Measurements from ENCODE around the gene TMEM217.
A peak's percentile ranks its signal among the peaks of the same experiment; 100 is the strongest.

TMEM217 gene

GRCh38 chr6:37218511-37218910 is 39.4 kb downstream of the TMEM217 start:
- Histone ChIP-seq H2BK120ac (ENCODE audit: low read depth, low read length) (no peak overlapping the region), H3K9ac (ENCODE audit: low read length) (no peak overlapping the region), H3K4me2 (ENCODE audit: low read length, poor library complexity, severe bottlenecking) (no peak overlapping the region), H2AK5ac (ENCODE audit: low read length, severe bottlenecking) (no peak overlapping the region), H3K18ac (ENCODE audit: low read depth in 1 of 2, low read length in 2 of 2) (no peak overlapping the region), H2BK15ac (ENCODE audit: low read depth, poor library complexity, severe bottlenecking) (no peak overlapping the region), H3K27ac (ENCODE audit: low read length, poor library complexity, severe bottlenecking) (no peak overlapping the region), H3K27me3 (ENCODE audit: control insufficient read depth in 1 of 2, insufficient read depth in 1 of 2, low read length in 2 of 2) (no peaks in the 10 kb centered on the region), H3K23ac (ENCODE audit: low read length in 2 of 2) (no peak overlapping the region), H4K91ac (ENCODE audit: low read length) (no peak overlapping the region), H3K36me3 (ENCODE audit: control insufficient read depth in 1 of 2, insufficient read depth in 2 of 2, low read depth in 1 of 2, low read length in 2 of 2) (no peaks in the 10 kb centered on the region), H3K9me3 (ENCODE audit: control insufficient read depth, low read length) (no peaks in the 10 kb centered on the region), H3K4me1 (ENCODE audit: control insufficient read depth, insufficient read depth, low read depth, low read length) (peaks cover 7% of the 10 kb centered on the region), H3K4ac (ENCODE audit: low read depth in 1 of 2, low read length in 2 of 2) (no peak overlapping the region), H3K4me3 (ENCODE audit: insufficient read depth in 1 of 2, low read depth in 1 of 2, low read length in 2 of 2) (no peak overlapping the region), H2AFZ (ENCODE audit: low read depth, low read length) (no peak overlapping the region), H3K79me1 (replicated peaks; ENCODE audit: low read length, poor library complexity, severe bottlenecking) (no peaks in the 10 kb centered on the region), H2BK5ac (ENCODE audit: low read depth, low read length, poor library complexity, severe bottlenecking) (no peak overlapping the region), H3K14ac (ENCODE audit: low read length in 2 of 2) (no peak overlapping the region), H2BK12ac (ENCODE audit: low read length in 2 of 2) (no peak overlapping the region), H4K8ac (ENCODE audit: low read length) (no peak overlapping the region)
- 91% methylated on average over 8 of the region's 8 CpGs for WGBS
- DNase-seq, result no peak

GRCh38 chr6:37218061-37218460 is 39.9 kb downstream of the TMEM217 start:
- WGBS, result over 99% methylated on average over 6 of the region's 6 CpGs
- H3K9ac ChIP-seq (ENCODE audit: low read length), result no peak overlapping the region
- H3K27me3 ChIP-seq (ENCODE audit: control insufficient read depth in 1 of 2, insufficient read depth in 1 of 2, low read length in 2 of 2), result no peaks in the 10 kb centered on the region
- H3K4ac ChIP-seq (ENCODE audit: low read depth in 1 of 2, low read length in 2 of 2), result no peak overlapping the region
- H3K14ac ChIP-seq (ENCODE audit: low read length in 2 of 2), result no peak overlapping the region
- no peak overlapping the region for H4K8ac ChIP-seq (ENCODE audit: low read length)
- H3K36me3 ChIP-seq (ENCODE audit: control insufficient read depth in 1 of 2, insufficient read depth in 2 of 2, low read depth in 1 of 2, low read length in 2 of 2), result no peaks in the 10 kb centered on the region
- H3K9me3 ChIP-seq (ENCODE audit: control insufficient read depth, low read length), result no peaks in the 10 kb centered on the region
- H3K18ac ChIP-seq (ENCODE audit: low read depth in 1 of 2, low read length in 2 of 2), result no peak overlapping the region
- H3K4me2 ChIP-seq (ENCODE audit: low read length, poor library complexity, severe bottlenecking), result no peak overlapping the region
- DNase-seq, result no peak
- no peak overlapping the region for H2BK5ac ChIP-seq (ENCODE audit: low read depth, low read length, poor library complexity, severe bottlenecking)
- H2AFZ ChIP-seq (ENCODE audit: low read depth, low read length), result no peak overlapping the region
- H3K27ac ChIP-seq (ENCODE audit: low read length, poor library complexity, severe bottlenecking), result no peak overlapping the region
- H2BK120ac ChIP-seq (ENCODE audit: low read depth, low read length), result no peak overlapping the region
- H3K4me3 ChIP-seq (ENCODE audit: insufficient read depth in 1 of 2, low read depth in 1 of 2, low read length in 2 of 2), result no peak overlapping the region
- H2BK15ac ChIP-seq (ENCODE audit: low read depth, poor library complexity, severe bottlenecking), result no peak overlapping the region
- H2BK12ac ChIP-seq (ENCODE audit: low read length in 2 of 2), result no peak overlapping the region
- H2AK5ac ChIP-seq (ENCODE audit: low read length, severe bottlenecking), result no peak overlapping the region
- H3K23ac ChIP-seq (ENCODE audit: low read length in 2 of 2), result no peak overlapping the region
- H3K4me1 ChIP-seq (ENCODE audit: control insufficient read depth, insufficient read depth, low read depth, low read length), result peaks cover 7% of the 10 kb centered on the region
- H4K91ac ChIP-seq (ENCODE audit: low read length), result no peak overlapping the region
- H3K79me1 ChIP-seq (replicated peaks; ENCODE audit: low read length, poor library complexity, severe bottlenecking), result no peaks in the 10 kb centered on the region

- H2AK5ac ChIP-seq (ENCODE audit: low read length, severe bottlenecking), result no peak overlapping the region
- H2BK5ac ChIP-seq (ENCODE audit: low read depth, low read length, poor library complexity, severe bottlenecking), result no peak overlapping the region
- no peak for DNase-seq
- H3K23ac ChIP-seq (ENCODE audit: low read length in 2 of 2), result no peak overlapping the region
- no peak overlapping the region for H3K27ac ChIP-seq (ENCODE audit: low read length, poor library complexity, severe bottlenecking)
- no peak overlapping the region for H3K9ac ChIP-seq (ENCODE audit: low read length)
- no peak overlapping the region for H3K4me2 ChIP-seq (ENCODE audit: low read length, poor library complexity, severe bottlenecking)
- H3K4ac ChIP-seq (ENCODE audit: low read depth in 1 of 2, low read length in 2 of 2), result no peak overlapping the region
- no peak overlapping the region for H2BK15ac ChIP-seq (ENCODE audit: low read depth, poor library complexity, severe bottlenecking)
- no peak overlapping the region for H2AFZ ChIP-seq (ENCODE audit: low read depth, low read length)
- no peak overlapping the region for H3K14ac ChIP-seq (ENCODE audit: low read length in 2 of 2)
- H3K79me1 ChIP-seq (replicated peaks; ENCODE audit: low read length, poor library complexity, severe bottlenecking), result no peaks in the 10 kb centered on the region
- H4K91ac ChIP-seq (ENCODE audit: low read length), result no peak overlapping the region
- no peaks in the 10 kb centered on the region for H3K9me3 ChIP-seq (ENCODE audit: control insufficient read depth, low read length)
- no peaks in the 10 kb centered on the region for H3K36me3 ChIP-seq (ENCODE audit: control insufficient read depth in 1 of 2, insufficient read depth in 2 of 2, low read depth in 1 of 2, low read length in 2 of 2)
- H3K4me1 ChIP-seq (ENCODE audit: control insufficient read depth, insufficient read depth, low read depth, low read length), result peaks cover 6% of the 10 kb centered on the region
- no peak overlapping the region for H3K4me3 ChIP-seq (ENCODE audit: insufficient read depth in 1 of 2, low read depth in 1 of 2, low read length in 2 of 2)
- no peak overlapping the region for H2BK120ac ChIP-seq (ENCODE audit: low read depth, low read length)
- no peak overlapping the region for H3K18ac ChIP-seq (ENCODE audit: low read depth in 1 of 2, low read length in 2 of 2)
- H4K8ac ChIP-seq (ENCODE audit: low read length), result no peak overlapping the region
- 93% methylated on average over 9 of the region's 9 CpGs for WGBS
- peaks cover 4 to 5% of the 10 kb centered on the region in 2 experiments for H3K27me3 ChIP-seq (ENCODE audit: control insufficient read depth in 1 of 2, insufficient read depth in 1 of 2, low read length in 2 of 2)
- H2BK12ac ChIP-seq (ENCODE audit: low read length in 2 of 2), result no peak overlapping the region
Observed at GRCh38 chr6:37212268-37212667, 45.7 kb downstream of the TMEM217 start.

- Histone ChIP-seq H3K4me2 (ENCODE audit: low read length, poor library complexity, severe bottlenecking) (no peak overlapping the region), H3K14ac (ENCODE audit: low read length in 2 of 2) (no peak overlapping the region), H2BK5ac (ENCODE audit: low read depth, low read length, poor library complexity, severe bottlenecking) (no peak overlapping the region), H3K27me3 (ENCODE audit: control insufficient read depth in 1 of 2, insufficient read depth in 1 of 2, low read length in 2 of 2) (peaks cover 4 to 5% of the 10 kb centered on the region in 2 experiments), H2BK120ac (ENCODE audit: low read depth, low read length) (no peak overlapping the region), H3K4ac (ENCODE audit: low read depth in 1 of 2, low read length in 2 of 2) (no peak overlapping the region), H3K23ac (ENCODE audit: low read length in 2 of 2) (no peak overlapping the region), H3K18ac (ENCODE audit: low read depth in 1 of 2, low read length in 2 of 2) (no peak overlapping the region), H2AFZ (ENCODE audit: low read depth, low read length) (no peak overlapping the region), H4K8ac (ENCODE audit: low read length) (no peak overlapping the region), H2BK12ac (ENCODE audit: low read length in 2 of 2) (peak overlapping the region in 1 of 2 experiments; percentile 14), H3K4me3 (ENCODE audit: insufficient read depth in 1 of 2, low read depth in 1 of 2, low read length in 2 of 2) (no peak overlapping the region), H4K91ac (ENCODE audit: low read length) (no peak overlapping the region), H3K79me1 (replicated peaks; ENCODE audit: low read length, poor library complexity, severe bottlenecking) (no peaks in the 10 kb centered on the region), H3K4me1 (ENCODE audit: control insufficient read depth, insufficient read depth, low read depth, low read length) (peaks cover 4% of the 10 kb centered on the region), H2BK15ac (ENCODE audit: low read depth, poor library complexity, severe bottlenecking) (no peak overlapping the region), H3K36me3 (ENCODE audit: control insufficient read depth in 1 of 2, insufficient read depth in 2 of 2, low read depth in 1 of 2, low read length in 2 of 2) (no peaks in the 10 kb centered on the region), H3K27ac (ENCODE audit: low read length, poor library complexity, severe bottlenecking) (no peak overlapping the region), H2AK5ac (ENCODE audit: low read length, severe bottlenecking) (peak overlapping the region; percentile 27), H3K9me3 (ENCODE audit: control insufficient read depth, low read length) (no peaks in the 10 kb centered on the region), H3K9ac (ENCODE audit: low read length) (peak overlapping the region; percentile 53)
- WGBS, result 73% methylated on average over 6 of the region's 7 CpGs
- peak; percentile 86 for DNase-seq
Observed at GRCh38 chr6:37210313-37210968, 47.5 kb downstream of the TMEM217 start.

All from mesenchymal stem cell (in vitro differentiated cells and primary cell).